HepG2 (cell line): ENCODE results near the gene PRCD. TPM values are rescaled to one million over a fixed set of nuclear protein-coding genes. Genes with fewer than 3 reads are reported as not detected.
A peak's percentile ranks its signal among the peaks of the same experiment; 100 is the strongest.

Experiments used
- JUND ChIP-seq: sonication (generic); formaldehyde crosslinking; IDR thresholded peaks from 2 replicates; pipeline ENCODE4 v1.8.0; 2022; ENCODE audit warnings: mild to moderate bottlenecking, missing genetic modification reagents
- KDM2A ChIP-seq: sonication (generic); formaldehyde crosslinking; IDR thresholded peaks from 2 replicates; pipeline ENCODE4 v1.4.0; 2020; ENCODE audit warnings: low read depth, missing genetic modification reagents, borderline replicate concordance
- PLRG1 ChIP-seq: fragments of 450-650 bp; conservative IDR thresholded peaks from 2 replicates; pipeline ENCODE4 v1.6.1; 2016
- RFX5 ChIP-seq: IDR thresholded peaks from 2 replicates; pipeline ENCODE4 v1.6.1; 2011; ENCODE audit warnings: low read depth, low read length, improper control_type of control experiment
- SCMH1 ChIP-seq: sonication (generic); formaldehyde crosslinking; IDR thresholded peaks from 2 replicates; pipeline ENCODE4 v1.9.0; 2021; ENCODE audit warnings: missing genetic modification reagents, mild to moderate bottlenecking, borderline replicate concordance
- SMC3 ChIP-seq: IDR thresholded peaks from 2 replicates; pipeline ENCODE4 v1.6.1; 2011; ENCODE audit warnings: low read length, improper control_type of control experiment
- SNRNP70 ChIP-seq: fragments of 200-400 bp; formaldehyde crosslinking; IDR thresholded peaks from 2 replicates; pipeline ENCODE4 v1.6.1; 2017; ENCODE audit warnings: mild to moderate bottlenecking, low read depth, low read length, moderate library complexity
- YEATS4 ChIP-seq: sonication (generic); formaldehyde crosslinking; IDR thresholded peaks from 2 replicates; pipeline ENCODE4 v1.4.0; 2020; ENCODE audit warnings: missing genetic modification reagents, borderline replicate concordance
- ZNF207 ChIP-seq: fragments of 450-650 bp; IDR thresholded peaks from 2 replicates; pipeline ENCODE4 v1.6.1; 2016; ENCODE audit warnings: antibody characterized with exemption, borderline replicate concordance
- polyA plus RNA-seq, 8 experiments: library from polyadenylated mRNA; depleted of rRNA in 3 of 8; stranded (reverse) in 7 of 8; unstranded in 1 of 8; fragments of >200 nt; fragmentation: Illumina TruSeq in 4 of 8; extraction: Trizol in 4 of 8; gene quantifications; 2 replicates each; pipeline versions ENCODE4 v1.2.1 to v1.2.3, GENCODE V29; 2011 to 2016; ENCODE audit warnings: low read depth in 4 of 8, missing spikeins in 1 of 8, mixed read lengths in 1 of 8; ENCODE audit not compliant: insufficient read depth in 1 of 8
- total RNA-seq, 5 experiments: library from RNA; depleted of rRNA; stranded (reverse); fragments of >200 nt; fragmentation: Illumina TruSeq; extraction: Trizol; gene quantifications; 2 replicates each; pipeline ENCODE4 v1.2.3, GENCODE V29; 2016; ENCODE audit warnings: low read depth in 1 of 5
- TF ChIP-seq, protein P1 (sequence below): sonication (generic); formaldehyde crosslinking; IDR thresholded peaks from 2 replicates; pipeline ENCODE4 v1.5.0; 2020; ENCODE audit warnings: missing genetic modification reagents
- TF ChIP-seq, protein P2 (sequence below): sonication (generic); formaldehyde crosslinking; IDR thresholded peaks from 2 replicates; pipeline ENCODE4 v1.8.1; 2023; ENCODE audit warnings: mild to moderate bottlenecking, missing genetic modification reagents
- TF ChIP-seq, protein P3 (sequence below), 2 experiments: fragments of 450-650 bp in 1 of 2; sonication (generic) in 1 of 2; formaldehyde crosslinking in 1 of 2; IDR thresholded peaks; 2 replicates each; pipeline versions ENCODE4 v1.6.1 to v1.8.0; 2016 to 2022; ENCODE audit warnings: antibody characterized with exemption in 1 of 2, mild to moderate bottlenecking in 1 of 2, missing genetic modification reagents in 1 of 2
- TF ChIP-seq, protein P4 (sequence below): IDR thresholded peaks from 2 replicates; pipeline ENCODE4 v1.6.1; 2018; ENCODE audit warnings: missing genetic modification reagents
- TF ChIP-seq, protein P5 (sequence below): sonication (generic); formaldehyde crosslinking; IDR thresholded peaks from 2 replicates; pipeline ENCODE4 v1.8.1; 2023; ENCODE audit warnings: mild to moderate bottlenecking, inconsistent platforms, moderate library complexity, missing genetic modification reagents, borderline replicate concordance

The PRCD gene
- total and polyA plus RNA-seq, 2 of the 13 experiments (the other 11 are each of a cell fraction or from before 2014, with no cell fraction given): 0.51 TPM; not detected in 1

DNA sequence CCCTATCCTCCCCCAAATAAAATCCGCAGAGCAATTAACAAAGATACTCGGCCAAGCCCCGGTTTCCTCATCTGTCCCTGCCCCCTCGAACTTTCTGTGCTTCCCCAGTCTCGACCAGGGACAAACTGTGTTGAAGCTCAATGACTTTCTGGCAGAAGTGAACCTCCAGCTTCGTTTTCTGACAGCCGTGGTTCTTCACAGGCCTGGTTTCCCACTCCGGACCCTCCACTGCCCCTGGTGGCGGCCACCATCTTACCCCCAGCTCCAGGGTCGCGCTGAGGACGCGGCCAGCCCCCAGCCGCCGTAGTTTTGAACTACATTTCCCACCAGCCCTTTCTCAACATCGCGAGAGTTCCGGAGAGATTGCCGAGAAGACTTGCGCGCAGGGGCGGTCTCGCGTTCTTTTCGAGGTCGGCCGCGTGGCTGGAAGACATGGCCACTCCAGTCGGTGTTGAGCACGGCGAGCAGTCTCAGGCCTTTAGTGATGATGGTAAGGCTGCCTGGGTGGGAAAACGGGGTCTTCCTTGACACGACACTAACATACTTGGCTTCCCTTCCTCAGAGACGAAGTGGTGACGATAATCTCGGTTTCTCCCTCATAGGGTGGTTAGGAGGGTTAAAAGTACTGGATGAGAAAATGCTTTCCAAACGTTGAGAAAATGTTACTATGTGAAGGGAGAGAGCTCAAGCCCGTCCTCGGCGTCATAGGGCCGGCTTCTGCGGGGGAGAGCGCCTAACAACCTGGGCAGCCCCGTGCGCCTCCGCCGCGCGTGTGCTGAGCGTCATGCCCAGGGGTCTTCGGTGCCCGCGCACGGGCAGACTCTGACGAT is 17.7 kb downstream of the PRCD start (continued):
- TF ChIP-seq, protein P1, sequence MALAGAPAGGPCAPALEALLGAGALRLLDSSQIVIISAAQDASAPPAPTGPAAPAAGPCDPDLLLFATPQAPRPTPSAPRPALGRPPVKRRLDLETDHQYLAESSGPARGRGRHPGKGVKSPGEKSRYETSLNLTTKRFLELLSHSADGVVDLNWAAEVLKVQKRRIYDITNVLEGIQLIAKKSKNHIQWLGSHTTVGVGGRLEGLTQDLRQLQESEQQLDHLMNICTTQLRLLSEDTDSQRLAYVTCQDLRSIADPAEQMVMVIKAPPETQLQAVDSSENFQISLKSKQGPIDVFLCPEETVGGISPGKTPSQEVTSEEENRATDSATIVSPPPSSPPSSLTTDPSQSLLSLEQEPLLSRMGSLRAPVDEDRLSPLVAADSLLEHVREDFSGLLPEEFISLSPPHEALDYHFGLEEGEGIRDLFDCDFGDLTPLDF (CRISPR knock-in tag): peak; percentile 81
- peak; percentile 63; the same call in 1 of the 2 replicates for TF ChIP-seq JUND (CRISPR knock-in tag)
- no peak for TF ChIP-seq PLRG1
- peak; percentile 93 for TF ChIP-seq KDM2A (CRISPR knock-in tag)
- no peak for TF ChIP-seq SCMH1 (CRISPR knock-in tag)
- peak; percentile 99 for TF ChIP-seq YEATS4 (CRISPR knock-in tag)
- TF ChIP-seq ZNF207: no peak
- TF ChIP-seq, protein P2, sequence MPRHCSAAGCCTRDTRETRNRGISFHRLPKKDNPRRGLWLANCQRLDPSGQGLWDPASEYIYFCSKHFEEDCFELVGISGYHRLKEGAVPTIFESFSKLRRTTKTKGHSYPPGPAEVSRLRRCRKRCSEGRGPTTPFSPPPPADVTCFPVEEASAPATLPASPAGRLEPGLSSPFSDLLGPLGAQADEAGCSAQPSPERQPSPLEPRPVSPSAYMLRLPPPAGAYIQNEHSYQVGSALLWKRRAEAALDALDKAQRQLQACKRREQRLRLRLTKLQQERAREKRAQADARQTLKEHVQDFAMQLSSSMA (CRISPR knock-in tag): no peak
- TF ChIP-seq RFX5: no peak
- TF ChIP-seq SMC3: no peak; the same call in 1 of the 2 replicates
- TF ChIP-seq, protein P3, sequence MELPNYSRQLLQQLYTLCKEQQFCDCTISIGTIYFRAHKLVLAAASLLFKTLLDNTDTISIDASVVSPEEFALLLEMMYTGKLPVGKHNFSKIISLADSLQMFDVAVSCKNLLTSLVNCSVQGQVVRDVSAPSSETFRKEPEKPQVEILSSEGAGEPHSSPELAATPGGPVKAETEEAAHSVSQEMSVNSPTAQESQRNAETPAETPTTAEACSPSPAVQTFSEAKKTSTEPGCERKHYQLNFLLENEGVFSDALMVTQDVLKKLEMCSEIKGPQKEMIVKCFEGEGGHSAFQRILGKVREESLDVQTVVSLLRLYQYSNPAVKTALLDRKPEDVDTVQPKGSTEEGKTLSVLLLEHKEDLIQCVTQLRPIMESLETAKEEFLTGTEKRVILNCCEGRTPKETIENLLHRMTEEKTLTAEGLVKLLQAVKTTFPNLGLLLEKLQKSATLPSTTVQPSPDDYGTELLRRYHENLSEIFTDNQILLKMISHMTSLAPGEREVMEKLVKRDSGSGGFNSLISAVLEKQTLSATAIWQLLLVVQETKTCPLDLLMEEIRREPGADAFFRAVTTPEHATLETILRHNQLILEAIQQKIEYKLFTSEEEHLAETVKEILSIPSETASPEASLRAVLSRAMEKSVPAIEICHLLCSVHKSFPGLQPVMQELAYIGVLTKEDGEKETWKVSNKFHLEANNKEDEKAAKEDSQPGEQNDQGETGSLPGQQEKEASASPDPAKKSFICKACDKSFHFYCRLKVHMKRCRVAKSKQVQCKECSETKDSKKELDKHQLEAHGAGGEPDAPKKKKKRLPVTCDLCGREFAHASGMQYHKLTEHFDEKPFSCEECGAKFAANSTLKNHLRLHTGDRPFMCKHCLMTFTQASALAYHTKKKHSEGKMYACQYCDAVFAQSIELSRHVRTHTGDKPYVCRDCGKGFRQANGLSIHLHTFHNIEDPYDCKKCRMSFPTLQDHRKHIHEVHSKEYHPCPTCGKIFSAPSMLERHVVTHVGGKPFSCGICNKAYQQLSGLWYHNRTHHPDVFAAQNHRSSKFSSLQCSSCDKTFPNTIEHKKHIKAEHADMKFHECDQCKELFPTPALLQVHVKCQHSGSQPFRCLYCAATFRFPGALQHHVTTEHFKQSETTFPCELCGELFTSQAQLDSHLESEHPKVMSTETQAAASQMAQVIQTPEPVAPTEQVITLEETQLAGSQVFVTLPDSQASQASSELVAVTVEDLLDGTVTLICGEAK (IDR thresholded peaks at IDR 0.05): no peak
- TF ChIP-seq, protein P3 (CRISPR knock-in tag; IDR thresholded peaks at IDR 0.05): peak; percentile 70
- TF ChIP-seq, protein P4, sequence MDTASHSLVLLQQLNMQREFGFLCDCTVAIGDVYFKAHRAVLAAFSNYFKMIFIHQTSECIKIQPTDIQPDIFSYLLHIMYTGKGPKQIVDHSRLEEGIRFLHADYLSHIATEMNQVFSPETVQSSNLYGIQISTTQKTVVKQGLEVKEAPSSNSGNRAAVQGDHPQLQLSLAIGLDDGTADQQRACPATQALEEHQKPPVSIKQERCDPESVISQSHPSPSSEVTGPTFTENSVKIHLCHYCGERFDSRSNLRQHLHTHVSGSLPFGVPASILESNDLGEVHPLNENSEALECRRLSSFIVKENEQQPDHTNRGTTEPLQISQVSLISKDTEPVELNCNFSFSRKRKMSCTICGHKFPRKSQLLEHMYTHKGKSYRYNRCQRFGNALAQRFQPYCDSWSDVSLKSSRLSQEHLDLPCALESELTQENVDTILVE (CRISPR knock-in tag): peak; percentile 78
- TF ChIP-seq, protein P5, sequence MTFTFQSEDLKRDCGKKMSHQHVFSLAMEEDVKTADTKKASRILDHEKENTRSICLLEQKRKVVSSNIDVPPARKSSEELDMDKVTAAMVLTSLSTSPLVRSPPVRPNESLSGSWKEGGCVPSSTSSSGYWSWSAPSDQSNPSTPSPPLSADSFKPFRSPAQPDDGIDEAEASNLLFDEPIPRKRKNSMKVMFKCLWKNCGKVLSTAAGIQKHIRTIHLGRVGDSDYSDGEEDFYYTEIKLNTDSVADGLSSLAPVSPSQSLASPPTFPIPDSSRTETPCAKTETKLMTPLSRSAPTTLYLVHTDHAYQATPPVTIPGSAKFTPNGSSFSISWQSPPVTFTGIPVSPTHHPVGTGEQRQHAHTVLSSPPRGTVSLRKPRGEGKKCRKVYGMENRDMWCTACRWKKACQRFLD (CRISPR knock-in tag): peak; percentile 61; the same call in 1 of the 2 replicates
- TF ChIP-seq SNRNP70: no peak
